GM19043 (cell line): Measurements from ENCODE around the gene SPOCK3.
"Not testable (repeated sequence)": the region's sequence is repeated elsewhere in the genome, so short reads cannot be mapped to it uniquely, and the experiment has no call there.

Source experiments
- ATAC-seq: cut with Tn5 transposase; IDR thresholded peaks from one replicate; pipeline ENCODE4 v1.9.1; 2021; ENCODE audit warnings: low read depth; ENCODE audit not compliant: unreplicated experiment

Gene SPOCK3

DNA sequence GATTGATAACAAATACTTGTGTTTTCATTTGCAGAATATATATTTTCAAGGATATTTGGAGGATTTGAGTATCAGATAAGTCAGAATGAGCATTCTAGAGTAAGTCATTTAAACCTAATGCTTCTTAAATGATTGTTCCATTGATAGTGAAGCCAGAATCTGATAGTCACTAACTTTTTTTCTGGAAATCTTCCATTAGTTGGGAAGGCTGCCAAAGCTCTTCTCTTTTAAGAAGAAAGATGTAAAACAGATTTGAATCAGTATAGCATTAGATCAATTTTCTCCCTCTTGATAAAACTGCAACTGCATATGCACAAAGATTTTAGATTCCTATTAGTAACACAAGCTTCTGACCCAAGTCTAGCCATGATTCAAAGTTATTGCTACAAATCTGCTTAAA lies 256.7 kb downstream of the SPOCK3 start:
- no peak for ATAC-seq

DNA sequence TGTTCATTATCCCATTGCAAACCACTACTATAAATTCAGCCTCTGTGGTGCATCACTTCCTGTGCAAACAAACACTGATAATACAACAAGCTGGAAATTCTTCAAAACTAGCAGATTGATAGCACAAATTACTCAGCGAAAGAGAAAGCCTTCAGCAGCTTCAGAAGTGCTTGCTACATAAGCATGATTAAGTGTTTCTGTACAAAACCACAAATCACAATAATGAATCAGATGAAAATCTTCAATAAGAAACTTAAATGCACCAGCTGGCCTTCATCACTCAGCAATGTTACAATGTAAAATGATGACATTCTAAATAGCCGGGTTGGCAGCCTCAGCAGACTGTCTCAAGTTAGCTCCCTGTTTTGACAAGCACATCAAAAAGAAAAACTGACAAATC lies 262.2 kb downstream of the SPOCK3 start:
- ATAC-seq: no peak

DNA sequence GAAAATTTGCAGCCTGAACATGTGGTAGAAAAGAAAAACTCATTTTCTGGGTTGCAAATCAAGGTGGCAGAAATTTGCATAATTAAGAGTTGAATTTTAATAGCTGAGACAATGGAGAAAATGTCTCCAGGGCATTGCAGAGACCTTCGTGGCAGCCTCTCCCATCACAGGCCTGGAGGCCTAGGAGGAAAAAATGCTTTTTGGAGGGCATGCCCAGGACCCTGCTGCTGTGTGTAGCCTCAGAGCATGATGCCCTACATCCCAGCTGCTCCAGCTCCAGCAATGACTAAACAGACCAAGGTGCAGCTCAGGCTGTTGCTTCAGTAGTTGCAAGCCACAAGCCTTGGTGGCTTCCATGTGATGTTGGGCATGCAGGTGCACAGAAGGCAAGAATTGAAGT lies 266.1 kb downstream of the SPOCK3 start:
- ATAC-seq: not testable (repeated sequence)

DNA sequence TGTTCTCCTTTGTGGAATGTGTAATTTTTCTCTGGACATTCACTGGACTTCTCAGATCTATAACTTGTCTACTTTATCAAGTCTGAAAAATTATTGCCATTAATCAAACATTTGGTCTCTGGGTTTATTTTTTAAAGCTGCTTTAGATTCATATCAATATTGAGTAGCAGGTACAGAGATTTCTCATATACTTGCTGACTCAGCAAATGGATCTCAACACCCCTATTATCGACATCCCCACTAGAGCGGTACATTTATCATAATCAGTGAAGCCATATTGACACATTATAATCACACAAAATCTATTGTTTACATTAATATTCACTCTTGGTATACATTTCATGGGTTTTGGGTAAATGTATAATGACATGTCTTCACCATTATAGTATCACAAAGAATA lies 268.7 kb downstream of the SPOCK3 start:
- ATAC-seq: no peak

DNA sequence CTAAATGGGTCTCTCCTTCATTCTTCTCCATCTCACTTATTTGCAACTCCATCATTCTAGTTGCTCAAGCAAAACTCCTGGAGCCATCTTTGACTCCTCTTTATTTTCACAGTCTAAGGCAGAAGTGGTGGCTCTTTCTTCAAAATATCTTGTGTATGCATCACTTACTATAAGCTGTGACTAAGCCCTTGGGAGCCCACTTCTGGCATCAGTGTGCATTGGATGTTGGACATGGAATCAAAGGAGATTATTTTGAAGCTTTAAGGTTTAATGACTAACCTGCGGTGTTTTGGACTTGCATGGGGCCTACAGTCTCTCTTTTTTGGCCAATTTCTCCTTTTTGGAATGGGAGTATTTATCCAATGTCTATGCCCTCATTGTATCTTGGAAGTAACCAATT lies 276.8 kb downstream of the SPOCK3 start:
- ATAC-seq: no peak

DNA sequence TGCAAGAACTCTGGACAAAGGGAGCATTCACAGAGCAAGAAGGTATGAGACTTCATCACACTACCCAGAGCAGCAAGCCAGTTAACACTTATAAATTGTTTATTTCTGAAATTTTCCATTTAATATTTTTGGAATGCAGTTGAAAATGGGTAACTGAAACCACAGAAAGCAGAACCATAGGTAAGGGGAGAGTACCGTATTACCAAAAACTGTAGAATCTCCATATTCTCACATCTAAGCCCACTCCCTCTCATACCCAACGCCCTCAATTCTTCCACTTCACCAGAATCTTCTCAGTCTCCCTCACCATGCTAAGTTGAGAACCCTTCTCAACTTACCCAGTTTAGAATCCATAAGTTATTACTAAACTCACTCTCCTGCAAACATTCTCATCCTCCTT lies 277.8 kb downstream of the SPOCK3 start:
- no peak for ATAC-seq

DNA sequence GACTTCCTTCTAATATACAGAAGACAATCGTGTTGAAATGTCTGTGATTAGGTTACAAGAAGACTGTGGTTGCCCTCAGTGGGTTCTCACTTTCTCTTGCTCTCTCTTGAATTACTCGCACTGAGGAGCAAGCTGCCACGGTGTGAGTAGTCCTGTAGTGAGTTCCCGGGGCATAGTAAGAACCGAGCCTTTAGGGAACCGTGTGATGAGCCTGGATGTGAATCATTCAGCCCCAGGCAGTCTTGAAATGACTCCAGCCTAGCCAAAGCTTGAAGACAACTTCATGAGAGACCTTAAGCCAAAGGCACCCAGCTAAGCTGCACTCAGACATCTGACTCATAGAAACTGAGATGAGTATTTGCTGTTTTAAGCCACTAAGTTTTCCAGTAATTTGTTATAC lies 292.7 kb downstream of the SPOCK3 start:
- ATAC-seq: no peak

DNA sequence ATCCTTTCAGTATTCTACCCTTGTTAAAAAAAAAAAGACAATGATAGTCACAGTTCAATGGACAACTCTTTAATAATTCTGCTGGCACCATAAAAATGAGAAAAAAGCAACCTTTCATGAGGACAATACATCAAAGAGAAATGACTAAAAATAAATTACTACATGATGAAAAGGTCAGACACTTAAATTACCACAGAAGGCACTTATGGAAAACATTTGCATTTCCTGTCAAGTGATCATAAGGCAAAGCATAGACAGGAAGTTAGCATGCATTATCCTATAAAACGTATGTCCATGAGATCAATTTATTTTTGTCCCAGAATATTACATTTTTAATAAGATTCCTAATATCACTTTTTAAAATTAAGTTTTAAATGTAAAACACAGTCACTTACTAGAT lies 303.8 kb downstream of the SPOCK3 start:
- no peak for ATAC-seq

DNA sequence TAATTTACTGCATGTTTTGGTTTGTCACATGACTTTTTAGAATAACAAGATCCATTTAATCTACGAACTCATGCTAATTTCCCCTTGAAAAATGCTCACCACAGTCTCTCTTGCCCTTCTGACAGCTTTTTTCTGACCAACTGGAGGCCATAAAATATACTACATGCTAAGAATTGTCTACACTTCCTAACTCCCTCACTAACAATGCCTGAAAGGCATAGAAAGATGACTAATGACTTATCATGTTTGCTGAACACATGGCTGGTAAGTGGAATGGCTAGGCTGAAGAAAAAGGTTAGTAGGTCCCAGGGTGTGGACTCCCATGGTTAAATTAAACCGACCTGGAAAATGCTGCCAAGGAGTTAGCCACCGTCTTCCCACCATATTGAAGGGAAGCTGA lies 309.9 kb downstream of the SPOCK3 start:
- ATAC-seq: no peak

DNA sequence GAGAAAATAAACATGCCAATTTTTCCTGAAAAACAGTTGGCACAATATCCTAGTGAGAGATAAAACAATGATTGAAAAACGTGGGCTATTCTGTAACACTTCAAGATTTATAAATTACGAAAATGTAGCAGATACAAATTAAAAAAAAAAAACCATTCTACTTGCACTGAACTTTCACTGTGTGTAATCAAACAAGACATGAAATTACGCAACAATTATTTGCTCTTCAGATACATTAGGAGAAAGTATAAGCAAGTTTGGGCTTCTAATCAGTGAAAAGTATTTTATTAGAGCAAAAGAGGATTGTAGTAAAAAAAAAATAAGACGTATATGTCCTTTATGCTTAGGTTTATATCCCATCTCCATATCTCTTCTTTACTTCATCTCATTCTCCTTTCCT lies 320.4 kb downstream of the SPOCK3 start:
- ATAC-seq: no peak

DNA sequence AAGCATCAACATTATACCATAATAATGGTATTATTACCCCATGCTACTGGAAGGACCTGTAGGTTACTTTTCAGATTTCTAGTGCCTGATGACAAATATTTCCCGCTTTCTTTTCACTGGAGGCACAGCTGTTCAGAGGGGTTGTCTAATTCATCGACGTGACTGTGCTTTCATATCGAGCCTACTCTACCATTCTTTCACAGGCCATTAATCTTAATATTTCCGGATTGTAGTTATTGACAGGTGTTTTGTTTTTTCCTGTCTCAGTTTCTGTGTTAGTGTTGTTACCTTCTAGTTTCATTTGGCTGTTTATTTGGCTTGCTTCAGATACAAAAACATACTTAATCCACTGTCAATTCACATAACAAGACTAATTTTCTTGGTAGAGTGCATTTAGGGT lies 330.9 kb downstream of the SPOCK3 start:
- no peak for ATAC-seq

DNA sequence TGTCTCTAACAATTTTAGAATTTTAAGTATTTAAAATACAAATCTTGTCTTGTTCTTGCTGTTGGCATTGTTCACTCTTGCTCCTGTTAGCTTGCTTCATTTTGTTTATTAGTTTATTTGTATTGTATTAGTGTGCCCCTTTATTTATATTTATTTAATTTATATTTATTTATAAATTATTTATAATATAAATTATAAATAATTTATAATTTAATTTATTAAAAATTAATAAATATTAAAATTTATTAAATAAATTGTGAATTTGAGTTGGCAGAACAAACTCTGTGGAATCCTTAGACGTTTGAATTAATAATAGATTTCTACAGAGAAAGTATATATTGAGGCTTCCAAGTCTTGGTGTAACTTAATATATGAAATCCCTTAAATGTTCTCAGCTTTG lies 331.4 kb downstream of the SPOCK3 start:
- ATAC-seq: no peak

DNA sequence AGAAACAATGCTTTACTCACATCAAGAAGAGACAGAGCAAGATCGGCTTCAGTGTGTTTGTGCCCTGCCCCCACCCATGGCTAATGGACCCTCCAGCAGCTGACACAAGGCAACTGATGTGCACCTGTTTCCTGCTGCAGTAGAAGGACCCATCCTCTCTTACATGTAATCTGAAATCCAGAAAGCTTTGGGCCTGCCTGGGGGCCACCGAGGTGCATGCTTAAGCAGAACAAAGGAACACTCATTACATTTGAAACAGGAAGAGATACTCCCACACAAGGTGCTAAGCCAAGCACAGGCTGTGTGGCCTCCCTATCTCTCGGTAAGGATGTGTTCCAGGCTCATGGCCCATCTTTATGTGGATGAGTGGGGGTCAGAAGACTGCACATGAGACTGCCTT lies 338.0 kb downstream of the SPOCK3 start:
- ATAC-seq: no peak

DNA sequence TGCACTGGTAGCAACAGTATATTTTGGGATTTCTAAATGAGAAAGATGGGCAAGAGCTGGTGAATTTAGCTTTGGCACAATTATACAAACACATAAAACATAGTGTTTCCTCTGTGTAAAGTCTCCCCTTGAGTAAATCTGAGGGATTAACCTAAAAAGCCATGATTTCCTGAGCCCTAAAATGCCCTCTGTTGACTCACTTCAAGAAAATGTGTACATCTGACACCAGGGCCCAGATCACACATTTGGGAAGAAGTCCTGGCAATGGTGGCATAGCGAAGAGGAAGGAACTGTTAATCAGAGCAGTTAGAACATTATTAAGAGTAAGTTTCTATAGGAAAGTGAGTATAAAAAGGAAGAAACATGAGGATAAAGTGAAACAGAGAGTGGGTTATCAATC lies 338.5 kb downstream of the SPOCK3 start:
- no peak for ATAC-seq

DNA sequence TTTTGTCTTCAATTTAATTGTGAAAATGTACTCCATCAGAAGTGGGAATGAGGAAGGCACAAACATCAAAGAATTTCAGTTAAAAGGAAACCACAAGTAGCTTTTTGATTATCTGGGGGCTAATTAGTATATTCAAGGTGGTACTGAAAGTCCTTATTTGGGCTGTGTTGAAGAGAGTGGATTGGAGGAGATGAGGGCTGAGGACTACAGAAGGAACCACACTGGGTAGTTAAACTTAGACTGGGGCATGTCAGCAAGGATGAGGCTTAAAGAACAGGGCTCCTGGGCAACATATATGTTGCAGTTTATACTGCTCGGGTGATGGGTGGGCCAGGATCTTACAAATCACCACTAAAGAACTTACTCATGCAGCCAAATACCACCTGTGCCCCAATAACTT lies 346.8 kb downstream of the SPOCK3 start:
- no peak for ATAC-seq

DNA sequence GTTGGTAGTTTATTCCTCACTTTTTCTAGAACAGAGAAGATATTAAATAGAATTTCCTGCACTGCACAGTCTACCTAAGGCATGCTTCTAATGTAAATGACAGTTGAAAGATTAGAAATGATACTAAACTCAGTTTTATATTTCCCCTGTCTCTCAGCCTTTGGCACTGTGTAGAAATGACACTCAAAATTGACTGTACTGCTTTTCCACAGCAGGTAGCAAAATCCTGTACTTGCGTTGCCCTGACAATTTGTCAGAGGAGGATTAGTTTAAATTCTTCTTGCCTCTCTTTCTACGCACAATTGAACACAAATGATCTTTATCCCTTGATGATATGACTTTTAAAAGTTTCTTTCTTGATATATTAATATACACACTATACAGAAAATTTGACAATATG lies 347.6 kb downstream of the SPOCK3 start:
- ATAC-seq: no peak

DNA sequence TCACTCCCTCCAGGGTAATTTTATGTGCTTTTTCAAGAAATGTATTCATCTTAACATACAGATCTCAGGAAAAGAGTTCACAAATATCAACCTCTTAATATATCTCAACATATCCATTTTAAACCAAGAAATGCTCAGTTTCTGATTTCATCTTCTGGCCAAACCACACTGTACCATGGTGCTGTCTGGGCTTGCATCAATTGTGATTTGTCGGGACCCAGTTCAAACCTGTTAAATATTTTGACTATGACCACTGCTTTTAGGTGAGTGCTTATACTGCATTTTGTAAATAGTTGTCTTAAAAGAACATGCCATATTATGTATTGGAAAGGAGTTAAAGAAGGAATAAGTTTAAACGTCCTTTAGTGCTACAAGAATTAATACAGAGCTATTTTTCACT lies 352.1 kb downstream of the SPOCK3 start:
- ATAC-seq: no peak

DNA sequence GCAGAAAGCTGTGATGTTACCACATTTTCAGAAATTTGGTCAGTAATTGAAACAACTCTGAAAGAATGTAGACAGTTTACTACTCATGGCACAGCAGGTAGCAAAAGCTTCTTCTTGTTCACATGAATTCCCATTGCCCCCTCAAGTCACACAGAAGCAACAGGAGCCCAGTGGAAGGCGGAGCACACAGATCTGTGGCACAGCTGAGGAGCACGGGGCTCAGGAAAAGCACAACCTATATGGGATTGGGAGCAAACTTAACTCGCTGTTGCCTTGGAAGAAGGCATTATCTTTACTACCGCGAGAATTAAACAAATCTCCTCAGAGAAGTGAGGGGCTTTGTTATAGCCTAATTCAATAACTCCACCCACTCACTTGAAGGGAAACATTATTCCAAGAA lies 358.5 kb downstream of the SPOCK3 start:
- ATAC-seq: no peak

DNA sequence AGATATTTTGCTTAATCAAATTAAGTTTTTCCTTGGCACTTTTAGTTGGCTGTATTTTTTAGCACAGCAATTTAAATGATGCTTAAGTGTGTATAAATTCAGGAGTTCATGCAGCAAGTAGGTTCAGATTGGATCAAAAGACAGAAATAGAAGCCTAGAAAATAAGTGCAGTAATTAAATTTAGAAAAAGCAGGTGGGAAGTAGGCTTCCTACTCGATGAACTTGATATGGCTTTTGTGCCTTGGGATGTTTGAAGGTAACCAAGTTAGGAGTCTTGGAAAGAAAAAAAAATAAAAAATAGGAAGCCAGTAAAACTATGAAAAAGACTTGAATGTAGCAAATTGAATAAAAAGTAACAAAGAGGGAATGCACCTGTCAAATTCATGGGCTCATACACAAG lies 372.3 kb downstream of the SPOCK3 start:
- ATAC-seq: no peak

DNA sequence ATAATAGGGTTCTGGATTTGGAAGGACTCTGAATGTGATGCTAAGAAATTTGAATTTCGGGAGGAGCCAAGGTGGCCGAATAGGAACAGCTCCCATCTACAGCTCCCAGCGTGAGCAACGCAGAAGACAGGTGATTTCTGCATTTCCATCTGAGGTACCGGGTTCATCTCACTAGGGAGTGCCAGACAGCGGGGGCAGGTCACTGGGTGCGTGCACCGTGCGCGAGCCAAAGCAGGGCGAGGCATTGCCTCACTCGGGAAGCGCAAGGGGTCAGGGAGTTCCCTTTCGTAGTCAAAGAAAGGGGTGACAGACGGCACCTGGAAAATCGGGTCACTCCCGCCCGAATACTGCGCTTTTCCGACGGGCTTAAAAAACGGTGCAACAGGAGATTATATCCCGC lies 383.9 kb downstream of the SPOCK3 start:
- ATAC-seq: not testable (repeated sequence)

DNA sequence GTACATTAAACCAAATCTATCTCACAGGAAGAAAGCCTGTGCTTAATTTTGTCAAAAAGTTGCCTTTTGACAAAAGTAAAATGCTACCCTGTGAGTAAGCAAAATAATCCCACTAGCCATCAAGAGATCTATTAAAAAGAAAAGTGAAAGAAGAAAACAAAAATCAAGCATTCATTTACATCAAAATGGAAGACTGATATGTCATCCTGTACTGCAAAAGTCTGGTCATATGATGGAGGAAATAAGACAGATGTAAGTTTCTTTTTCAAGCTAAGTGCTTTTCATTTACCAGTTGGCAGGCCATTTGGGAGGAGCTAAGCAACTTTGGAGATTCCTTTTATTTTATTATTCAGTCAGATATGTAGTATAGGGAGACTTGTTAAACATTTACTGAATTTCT lies 387.4 kb downstream of the SPOCK3 start:
- ATAC-seq: no peak

DNA sequence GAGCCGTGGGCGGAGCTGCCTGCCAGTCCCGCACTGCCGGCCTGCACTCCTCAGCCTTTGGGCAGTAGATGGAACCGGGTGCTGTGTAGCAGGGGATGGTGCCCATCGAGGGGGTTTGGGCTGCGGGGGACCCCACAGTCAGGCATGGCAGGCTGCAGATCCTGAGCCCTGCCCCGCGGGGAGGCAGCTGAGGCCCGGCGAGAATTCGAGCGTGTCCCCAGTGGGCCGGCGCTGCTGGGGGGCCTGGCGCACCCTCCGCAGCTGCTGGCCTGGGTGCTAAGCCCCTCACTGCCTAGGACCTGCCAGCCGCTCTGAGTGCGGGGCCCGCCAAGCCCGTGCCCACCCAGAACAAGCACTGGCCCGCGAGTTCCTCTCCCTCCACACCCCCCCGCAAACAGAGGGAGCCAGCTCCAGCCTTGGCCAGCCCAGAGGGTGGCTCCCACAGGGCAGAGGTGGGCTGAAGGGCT lies 391.5 kb downstream of the SPOCK3 start:
- no peak for ATAC-seq

DNA sequence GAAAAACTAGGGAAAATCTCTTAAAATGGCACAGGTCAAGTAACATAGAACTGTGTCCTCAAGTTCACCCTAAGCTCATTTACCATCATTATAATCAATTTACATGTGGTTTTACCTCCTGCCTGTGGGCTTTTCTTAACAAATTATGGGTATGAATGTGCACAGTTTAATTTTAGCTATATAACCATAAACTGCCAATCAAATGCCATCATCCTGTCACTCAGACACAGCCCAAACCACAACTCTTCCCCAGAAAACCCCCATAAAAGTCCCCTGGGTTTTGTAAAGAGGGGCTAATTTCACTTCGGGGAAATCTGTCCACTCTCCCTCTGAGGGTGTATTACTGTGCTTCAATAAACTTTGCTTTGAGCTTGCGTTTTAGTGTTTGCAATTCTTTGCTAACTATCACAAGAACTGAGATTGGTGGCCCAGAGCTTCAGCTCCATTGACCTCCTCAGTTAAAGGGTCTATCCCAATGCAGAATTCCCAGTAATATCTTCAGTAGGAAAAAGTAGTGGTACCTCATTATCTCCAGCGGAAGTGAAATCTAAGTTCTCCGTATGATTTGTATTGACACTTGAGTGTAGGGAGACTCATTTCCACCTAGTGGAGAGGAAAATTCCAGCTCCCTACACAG lies 394.6 kb downstream of the SPOCK3 start:
- peak; percentile 63 for ATAC-seq
